LNCAP (cell line): ENCODE data around the gene MEP1A.

Experiments used
- CTCF ChIP-seq: fragments of 450-650 bp; IDR thresholded peaks from 2 replicates; pipeline ENCODE4 v1.5.1; 2017; ENCODE audit warnings: mild to moderate bottlenecking

Gene MEP1A

GRCh38 chr6:46772016-46772415 is 21.2 kb upstream of the MEP1A start:
- no peak for TF ChIP-seq CTCF

GRCh38 chr6:46772762-46773161 is 20.4 kb upstream of the MEP1A start:
- no peak for TF ChIP-seq CTCF

GRCh38 chr6:46773201-46773855 is 19.9 kb upstream of the MEP1A start:
- no peak for TF ChIP-seq CTCF

- TF ChIP-seq CTCF = no peak
Observed at GRCh38 chr6:46776070-46776712, 17.0 kb upstream of the MEP1A start.

GRCh38 chr6:46777476-46778346 is 15.5 kb upstream of the MEP1A start:
- TF ChIP-seq CTCF = no peak

GRCh38 chr6:46781478-46782378 is 11.5 kb upstream of the MEP1A start:
- TF ChIP-seq CTCF = peak; percentile 74

GRCh38 chr6:46784535-46784934 is 8.7 kb upstream of the MEP1A start:
- TF ChIP-seq CTCF = no peak
